ENCODE measurements around the gene FAM120B.

The FAM120B gene

GRCh38 chr6:170374571-170375444, 68.2 kb downstream of the FAM120B start:
- no peak overlapping the region for H3K4me3 ChIP-seq (ENCODE audit: low read length)
- TF ChIP-seq CTCF (IDR thresholded peaks at IDR 0.05; ENCODE audit: insufficient read depth, low read depth, low read length, missing control alignments): no peak
- DNase-seq (ENCODE audit: low read depth): peak; percentile 43

GRCh38 chr6:170375661-170376060, 69.1 kb downstream of the FAM120B start:
- no peak overlapping the region for H3K4me3 ChIP-seq (ENCODE audit: low read length)
- DNase-seq (ENCODE audit: low read depth): no peak
- TF ChIP-seq CTCF (IDR thresholded peaks at IDR 0.05; ENCODE audit: insufficient read depth, low read depth, low read length, missing control alignments): no peak

GRCh38 chr6:170376386-170377043, 70.0 kb downstream of the FAM120B start:
- no peak overlapping the region for H3K4me3 ChIP-seq (ENCODE audit: low read length)
- TF ChIP-seq CTCF (IDR thresholded peaks at IDR 0.05; ENCODE audit: insufficient read depth, low read depth, low read length, missing control alignments): no peak
- no peak for DNase-seq (ENCODE audit: low read depth)

- no peak for DNase-seq (ENCODE audit: low read depth)
- TF ChIP-seq CTCF (IDR thresholded peaks at IDR 0.05; ENCODE audit: insufficient read depth, low read depth, low read length, missing control alignments): no peak
- H3K4me3 ChIP-seq (ENCODE audit: low read length): no peak overlapping the region
Observed at GRCh38 chr6:170378502-170378901, 71.9 kb downstream of the FAM120B start.

GRCh38 chr6:170381562-170381961, 75.0 kb downstream of the FAM120B start:
- H3K4me3 ChIP-seq (ENCODE audit: low read length): no peak overlapping the region
- no peak for TF ChIP-seq CTCF (IDR thresholded peaks at IDR 0.05; ENCODE audit: insufficient read depth, low read depth, low read length, missing control alignments)
- no peak for DNase-seq (ENCODE audit: low read depth)

GRCh38 chr6:170383466-170384035, 77.0 kb downstream of the FAM120B start:
- no peak for DNase-seq (ENCODE audit: low read depth)
- no peak for TF ChIP-seq CTCF (IDR thresholded peaks at IDR 0.05; ENCODE audit: insufficient read depth, low read depth, low read length, missing control alignments)
- no peak overlapping the region for H3K4me3 ChIP-seq (ENCODE audit: low read length)

All from epithelial cell of esophagus (primary cell).